ENCODE measurements around the gene RUNDC1. TPM values are rescaled to one million over a fixed set of nuclear protein-coding genes. Genes with fewer than 3 reads are reported as not detected.
"Not testable (repeated sequence)": the region's sequence is repeated elsewhere in the genome, so short reads cannot be mapped to it uniquely, and the experiment has no call there.

The RUNDC1 gene
- total RNA-seq, 1 donor from 2014 or later = 18.7 TPM

- H3K4me1 Mint-ChIP-seq (ENCODE audit: low read depth); H3K9me3 Mint-ChIP-seq; intact Hi-C loops (cut with micrococcal nuclease); H3K27ac Mint-ChIP-seq; H3K4me3 Mint-ChIP-seq (ENCODE audit: low read depth); H3K36me3 Mint-ChIP-seq (ENCODE audit: low read depth); DNase-seq (ENCODE audit: low spot score); H3K27me3 Mint-ChIP-seq (ENCODE audit: low read depth): not testable (repeated sequence)
These were observed 4.7 kb upstream of the RUNDC1 start for GRCh38 chr17:42975701-42976100.

GRCh38 chr17:42979511-42980273, 673 bp upstream of the RUNDC1 start, which contains the start of gene PTGES3L:
Gene PTGES3L (minus strand): TSS chr17:42980080. CDS start chr17:42980053, 27 bp downstream.
- intact Hi-C loops (cut with micrococcal nuclease) = loop anchor here (2.0 kb wide), 1 partner anchor 15 kb away; the partner anchor contains the start of gene AARSD1
- Mint-ChIP-seq H3K4me1 (ENCODE audit: low read depth) (peaks cover 21% of the 10 kb centered on the region), H3K9me3 (no peaks in the 10 kb centered on the region), H3K36me3 (ENCODE audit: low read depth) (peaks cover 22% of the 10 kb centered on the region), H3K4me3 (ENCODE audit: low read depth) (peak within 1 kb of the TSS; percentile 99), H3K27me3 (ENCODE audit: low read depth) (no peaks in the 10 kb centered on the region), H3K27ac (peak within 1 kb of the TSS; percentile 96)
- peak; percentile 20 for DNase-seq (ENCODE audit: low spot score)

- H3K27me3 Mint-ChIP-seq (ENCODE audit: low read depth) = no peaks in the 10 kb centered on the region
- DNase-seq (ENCODE audit: low spot score) = peak; percentile 54
- no peaks in the 10 kb centered on the region for H3K9me3 Mint-ChIP-seq
- H3K4me3 Mint-ChIP-seq (ENCODE audit: low read depth) = peak overlapping the region; percentile 98
- peaks cover 28% of the 10 kb centered on the region for H3K4me1 Mint-ChIP-seq (ENCODE audit: low read depth)
- peak overlapping the region; percentile 96 for H3K27ac Mint-ChIP-seq
- H3K36me3 Mint-ChIP-seq (ENCODE audit: low read depth) = peaks cover 33% of the 10 kb centered on the region
- intact Hi-C loops (cut with micrococcal nuclease) = loop anchor here (1.0 to 2.0 kb wide), 2 partner anchors 16 to 17 kb away; partner anchors contain the start of genes AARSD1 and RPL27
These were observed 517 bp downstream of the RUNDC1 start for GRCh38 chr17:42980766-42981397.

GRCh38 chr17:42982266-42982665, 1.9 kb downstream of the RUNDC1 start:
- Mint-ChIP-seq H3K4me1 (ENCODE audit: low read depth) (peaks cover 28% of the 10 kb centered on the region), H3K36me3 (ENCODE audit: low read depth) (peaks cover 40% of the 10 kb centered on the region), H3K9me3 (no peaks in the 10 kb centered on the region), H3K27ac (peak overlapping the region; percentile 60), H3K4me3 (ENCODE audit: low read depth) (peak overlapping the region; percentile 98), H3K27me3 (ENCODE audit: low read depth) (no peaks in the 10 kb centered on the region)
- DNase-seq (ENCODE audit: low spot score) = no peak
- intact Hi-C loops (cut with micrococcal nuclease) = no loop called here

- Mint-ChIP-seq H3K27ac (peak overlapping the region; percentile 16), H3K4me1 (ENCODE audit: low read depth) (peaks cover 24% of the 10 kb centered on the region), H3K4me3 (ENCODE audit: low read depth) (no peak overlapping the region), H3K9me3 (no peaks in the 10 kb centered on the region), H3K27me3 (ENCODE audit: low read depth) (no peaks in the 10 kb centered on the region), H3K36me3 (ENCODE audit: low read depth) (peaks cover 69% of the 10 kb centered on the region)
- intact Hi-C loops (cut with micrococcal nuclease) = no loop called here
- no peak for DNase-seq (ENCODE audit: low spot score)
These were observed 4.9 kb downstream of the RUNDC1 start for GRCh38 chr17:42985225-42985624.

- peaks cover 82% of the 10 kb centered on the region for H3K36me3 Mint-ChIP-seq (ENCODE audit: low read depth)
- no peaks in the 10 kb centered on the region for H3K27me3 Mint-ChIP-seq (ENCODE audit: low read depth)
- H3K27ac Mint-ChIP-seq = no peak overlapping the region
- H3K9me3 Mint-ChIP-seq = no peaks in the 10 kb centered on the region
- no peak for DNase-seq (ENCODE audit: low spot score)
- H3K4me3 Mint-ChIP-seq (ENCODE audit: low read depth) = no peak overlapping the region
- intact Hi-C loops (cut with micrococcal nuclease) = no loop called here
- H3K4me1 Mint-ChIP-seq (ENCODE audit: low read depth) = peaks cover 10% of the 10 kb centered on the region
These were observed 8.8 kb downstream of the RUNDC1 start for GRCh38 chr17:42989141-42989540.

- H3K4me1 Mint-ChIP-seq (ENCODE audit: low read depth) = peaks cover 7% of the 10 kb centered on the region
- H3K9me3 Mint-ChIP-seq = no peaks in the 10 kb centered on the region
- no peak overlapping the region for H3K27ac Mint-ChIP-seq
- no peaks in the 10 kb centered on the region for H3K27me3 Mint-ChIP-seq (ENCODE audit: low read depth)
- H3K36me3 Mint-ChIP-seq (ENCODE audit: low read depth) = peaks cover 83% of the 10 kb centered on the region
- DNase-seq (ENCODE audit: low spot score) = no peak
- no peak overlapping the region for H3K4me3 Mint-ChIP-seq (ENCODE audit: low read depth)
- intact Hi-C loops (cut with micrococcal nuclease) = loop anchor here (10.0 kb wide), 1 partner anchor 415 kb away; the partner anchor contains the start of gene PSMC3IP
These were observed 9.6 kb downstream of the RUNDC1 start for GRCh38 chr17:42989726-42990652.

GRCh38 chr17:42991471-42991870, 11.1 kb downstream of the RUNDC1 start:
- Mint-ChIP-seq H3K27ac (no peak overlapping the region), H3K4me1 (ENCODE audit: low read depth) (no peaks in the 10 kb centered on the region), H3K36me3 (ENCODE audit: low read depth) (peaks cover 78% of the 10 kb centered on the region), H3K4me3 (ENCODE audit: low read depth) (no peak overlapping the region), H3K27me3 (ENCODE audit: low read depth) (no peaks in the 10 kb centered on the region), H3K9me3 (no peaks in the 10 kb centered on the region)
- intact Hi-C loops (cut with micrococcal nuclease) = loop anchor here (10.0 kb wide), 1 partner anchor 417 kb away; the partner anchor contains the start of gene PSMC3IP
- no peak for DNase-seq (ENCODE audit: low spot score)

- no peak for DNase-seq (ENCODE audit: low spot score)
- H3K27me3 Mint-ChIP-seq (ENCODE audit: low read depth) = no peaks in the 10 kb centered on the region
- peaks cover 7% of the 10 kb centered on the region for H3K4me1 Mint-ChIP-seq (ENCODE audit: low read depth)
- no peak overlapping the region for H3K4me3 Mint-ChIP-seq (ENCODE audit: low read depth)
- H3K27ac Mint-ChIP-seq = no peak overlapping the region
- intact Hi-C loops (cut with micrococcal nuclease) = loop anchor here (10.0 kb wide), 1 partner anchor 418 kb away; the partner anchor contains the start of gene PSMC3IP
- peaks cover 67% of the 10 kb centered on the region for H3K36me3 Mint-ChIP-seq (ENCODE audit: low read depth)
- H3K9me3 Mint-ChIP-seq = no peaks in the 10 kb centered on the region
These were observed 12.5 kb downstream of the RUNDC1 start for GRCh38 chr17:42992872-42993271.

GRCh38 chr17:42993913-42994312, 13.5 kb downstream of the RUNDC1 start:
- not testable (repeated sequence) for H3K4me3 Mint-ChIP-seq (ENCODE audit: low read depth); DNase-seq (ENCODE audit: low spot score); H3K9me3 Mint-ChIP-seq; H3K27me3 Mint-ChIP-seq (ENCODE audit: low read depth); H3K4me1 Mint-ChIP-seq (ENCODE audit: low read depth); H3K27ac Mint-ChIP-seq
- H3K36me3 Mint-ChIP-seq (ENCODE audit: low read depth) = peaks cover 65% of the 10 kb centered on the region
- intact Hi-C loops (cut with micrococcal nuclease) = loop anchor here (10.0 kb wide), 1 partner anchor 419 kb away; the partner anchor contains the start of gene PSMC3IP

- H3K4me3 Mint-ChIP-seq (ENCODE audit: low read depth) = peak overlapping the region; percentile 93
- no peak for DNase-seq (ENCODE audit: low spot score)
- intact Hi-C loops (cut with micrococcal nuclease) = loop anchor here (10.0 kb wide), 1 partner anchor 423 kb away; the partner anchor contains the start of gene PSMC3IP
- H3K36me3 Mint-ChIP-seq (ENCODE audit: low read depth) = peaks cover 67% of the 10 kb centered on the region
- peak overlapping the region; percentile 97 for H3K27ac Mint-ChIP-seq
- no peaks in the 10 kb centered on the region for H3K9me3 Mint-ChIP-seq
- H3K27me3 Mint-ChIP-seq (ENCODE audit: low read depth) = no peaks in the 10 kb centered on the region
- peaks cover 22% of the 10 kb centered on the region for H3K4me1 Mint-ChIP-seq (ENCODE audit: low read depth)
These were observed 17.1 kb downstream of the RUNDC1 start for GRCh38 chr17:42997390-42997983.

Measured in activated T-helper 2 cell treated with anti-CD3 and anti-CD28 coated beads, Interferon-gamma antibody, Interleukin-2, Interleukin-4, amounts not matched to agents 10 μg/mL and 5 μg/mL and 100 μg/mL, durations not matched to agents 14 hours and 24 hours and 36 hours (primary cell).